ENCODE results near the gene SIGLEC9. TPM values are rescaled to one million over a fixed set of nuclear protein-coding genes. Genes with fewer than 3 reads are reported as not detected.

The SIGLEC9 gene
- total RNA-seq, 1 donor from 2014 or later = 3.1 TPM

Other genes with a start within 250 kb of the SIGLEC9 start
- 0.10 TPM for gene KLK4, start 213.5 kb upstream of the SIGLEC9 start, total RNA-seq
- gene KLK5, start 171.9 kb upstream of the SIGLEC9 start, total RNA-seq = 21.0 TPM
- gene KLK6, start 155.3 kb upstream of the SIGLEC9 start, total RNA-seq = 7.3 TPM
- gene KLK7, start 141.0 kb upstream of the SIGLEC9 start, total RNA-seq = 47.5 TPM
- 14.3 TPM for gene KLK8, start 123.3 kb upstream of the SIGLEC9 start, total RNA-seq
- 22.4 TPM for gene KLK10, start 105.2 kb upstream of the SIGLEC9 start, total RNA-seq
- 19.5 TPM for gene KLK11, start 98.3 kb upstream of the SIGLEC9 start, total RNA-seq
- gene KLK12, start 89.9 kb upstream of the SIGLEC9 start, total RNA-seq = 0.69 TPM
- 4.9 TPM for gene KLK13, start 59.8 kb upstream of the SIGLEC9 start, total RNA-seq
- 9.5 TPM for gene KLK14, start 42.0 kb upstream of the SIGLEC9 start, total RNA-seq
- gene CTU1, start 16.5 kb upstream of the SIGLEC9 start, total RNA-seq = 2.4 TPM
- 0.49 TPM for gene SIGLEC7, start 17.4 kb downstream of the SIGLEC9 start, total RNA-seq
- 4.5 TPM for gene CD33, start 100.2 kb downstream of the SIGLEC9 start, total RNA-seq
- gene SIGLECL1, start 126.2 kb downstream of the SIGLEC9 start, total RNA-seq = not detected
- not detected for gene IGLON5, start 186.7 kb downstream of the SIGLEC9 start, total RNA-seq
- 2.3 TPM for gene VSIG10L, start 217.2 kb downstream of the SIGLEC9 start, total RNA-seq
- gene ETFB, start 241.5 kb downstream of the SIGLEC9 start, total RNA-seq = 40.7 TPM
- gene CLDND2, start 244.1 kb downstream of the SIGLEC9 start, total RNA-seq = not detected
- gene NKG7, start 247.7 kb downstream of the SIGLEC9 start, total RNA-seq = 7.5 TPM

Measured in skin of body (tissue), 1 donor.